Transverse colon (tissue), 4 donors: ENCODE data around the gene ABCB4. TPM values are rescaled to one million over a fixed set of nuclear protein-coding genes. Genes with fewer than 3 reads are reported as not detected.

Experiments
- DNase-seq: peaks from one replicate; pipeline ENCODE4 v3.0.0-alpha.2; 2019
- H3K27ac ChIP-seq, 4 donors: fragments of 200-600 bp; sonication (generic); 2 replicates each; pipeline ENCODE4 v1.5.1; 2016 to 2018; ENCODE audit warnings: inconsistent platforms in 4 of 4
- H3K27me3 ChIP-seq: fragments of 200-600 bp; sonication (generic); 2 replicates; pipeline ENCODE4 v1.5.1; 2017; ENCODE audit warnings: inconsistent platforms
- H3K36me3 ChIP-seq, 4 donors: fragments of 200-600 bp; sonication (generic); 2 replicates each; pipeline ENCODE4 v1.5.1; 2017 to 2019; ENCODE audit warnings: inconsistent platforms in 4 of 4
- H3K4me1 ChIP-seq, 4 donors: fragments of 200-600 bp; sonication (generic); 2 replicates each; pipeline ENCODE4 v1.5.1; 2017 to 2020; ENCODE audit warnings: inconsistent platforms in 4 of 4
- H3K4me3 ChIP-seq, 4 donors: fragments of 200-600 bp; sonication (generic); 1 replicate in 1 of 4; 2 replicates in 3 of 4; pipeline versions ENCODE4 v1.5.1 to v1.6.1; 2017 to 2019; ENCODE audit warnings: inconsistent platforms in 4 of 4
- H3K9me3 ChIP-seq, 2 donors: fragments of 200-600 bp; sonication (generic); 2 replicates each; pipeline ENCODE4 v1.5.1; 2017 to 2019; ENCODE audit warnings: inconsistent platforms in 2 of 2
- CTCF ChIP-seq, 5 experiments: fragments of 200-600 bp in 3 of 5; fragments of 450-650 bp in 2 of 5; sonication (generic) in 3 of 5; IDR thresholded peaks; 1 replicate in 2 of 5; 2 replicates in 3 of 5; pipeline ENCODE4 v1.5.1; 2016 to 2017; ENCODE audit warnings: antibody characterized with exemption in 5 of 5, inconsistent platforms in 3 of 5, mild to moderate bottlenecking in 2 of 5, moderate library complexity in 1 of 5
- EP300 ChIP-seq: sonication (generic); formaldehyde crosslinking; IDR thresholded peaks from one replicate; pipeline ENCODE4 v1.6.1; 2017; ENCODE audit warnings: antibody characterized with exemption, low read depth
- POLR2A ChIP-seq: fragments of 450-650 bp; IDR thresholded peaks from one replicate; pipeline ENCODE4 v1.6.1; 2016; ENCODE audit warnings: antibody characterized with exemption, mild to moderate bottlenecking, moderate library complexity
- POLR2AphosphoS5 ChIP-seq, 3 donors: sonication (generic); formaldehyde crosslinking; IDR thresholded peaks; one replicate each; pipeline ENCODE4 v1.6.1; 2016; ENCODE audit warnings: antibody characterized with exemption in 3 of 3
- WGBS, 2 donors: methylation state at CpG; one replicate each; pipeline ENCODE4 v1.1.5; 2018; ENCODE audit warnings: low coverage in 1 of 2; 5-methylcytosine and 5-hydroxymethylcytosine counted together
- in situ Hi-C, 4 donors: fragments of 200-750 bp; cut with MboI; loops; one replicate each; pipeline versions ENCODE4 v1.15.0 to v1.15.1; 2017; ENCODE audit warnings: low sequenced_read_pairs in 3 of 4, low pct_ligation_motif_present in 1 of 4, low pct_unique_long_range_greater_than_20kb in 1 of 4
- intact Hi-C: fragments of 100-400 bp; cut with DNase I; formaldehyde crosslinking; loops from one replicate; pipeline ENCODE4 v1.15.1; 2023; ENCODE audit warnings: low total_unique reads
- total RNA-seq, 4 donors: library from RNA; depleted of rRNA; stranded (reverse); fragments of >200 nt; gene quantifications; one replicate each; pipeline ENCODE4 v1.1.0, GENCODE V29; 2016

Gene ABCB4
- total RNA-seq, 4 donors from 2014 or later = 1.1 to 16.1 (median 2.5) TPM; not detected in 1

GRCh38 chr7:87413951-87414793 lies 61.3 kb downstream of the ABCB4 start:
- intact Hi-C loops (no loop called here), in situ Hi-C loops (loop anchor here in 2 of 4 donors (5.0 kb wide), 1 partner anchor 102 kb away; no protein-coding TSS in a partner anchor)
- TF ChIP-seq POLR2A (no peak), EP300 (no peak), POLR2AphosphoS5 (IDR thresholded peaks at IDR 0.05) (no peak), CTCF (IDR thresholded peaks at IDR 0.05) (no peak)
- Histone ChIP-seq H3K27ac (no peak overlapping the region), H3K4me1 (no peaks in the 10 kb centered on the region), H3K27me3 (no peaks in the 10 kb centered on the region), H3K4me3 (no peak overlapping the region), H3K9me3 (no peaks in the 10 kb centered on the region), H3K36me3 (no peaks in the 10 kb centered on the region)
- DNase-seq = no peak
- 62 to 73% methylated on average over 1 to 4 of the region's 4 CpGs for WGBS, 2 donors

DNA sequence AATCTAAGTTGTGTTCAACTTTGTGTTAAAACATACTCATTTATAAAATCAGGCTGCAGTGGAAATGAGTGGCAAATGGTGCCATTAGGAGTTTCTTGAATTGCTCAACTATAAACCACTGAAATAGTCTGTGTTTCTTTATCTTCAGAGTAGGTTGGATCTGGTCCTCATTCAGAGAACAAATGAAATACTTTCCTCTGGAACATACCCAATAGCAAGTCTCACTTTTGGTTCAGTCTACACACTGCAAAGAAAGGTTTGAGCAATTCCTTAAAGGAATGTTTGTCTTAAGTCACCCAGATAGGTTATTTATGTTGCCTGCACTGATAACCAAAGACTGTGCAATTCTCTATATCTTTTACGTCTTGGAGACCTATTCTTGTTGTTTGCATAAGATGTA lies 62.5 kb downstream of the ABCB4 start:
- in situ Hi-C loops = loop anchor here in 2 of 4 donors (5.0 kb wide), 1 partner anchor 101 kb away; no protein-coding TSS in a partner anchor
- 86 to 92% methylated on average over 1 of the region's 1 CpG for WGBS, 2 donors
- TF ChIP-seq EP300 = no peak
- TF ChIP-seq POLR2AphosphoS5 (IDR thresholded peaks at IDR 0.05) = no peak
- no peak for TF ChIP-seq POLR2A

GRCh38 chr7:87411186-87411585 lies 64.3 kb downstream of the ABCB4 start:
- Histone ChIP-seq H3K27me3 (no peaks in the 10 kb centered on the region), H3K9me3 (no peaks in the 10 kb centered on the region), H3K4me1 (no peaks in the 10 kb centered on the region), H3K4me3 (no peak overlapping the region), H3K36me3 (no peaks in the 10 kb centered on the region), H3K27ac (no peak overlapping the region)
- in situ Hi-C loops = loop anchor here in 2 of 4 donors (5.0 kb wide), 1 partner anchor 99 kb away; no protein-coding TSS in a partner anchor
- TF ChIP-seq POLR2A (no peak), EP300 (no peak), POLR2AphosphoS5 (IDR thresholded peaks at IDR 0.05) (no peak), CTCF (IDR thresholded peaks at IDR 0.05) (no peak)
- intact Hi-C loops = no loop called here
- 100% methylated on average over 1 of the region's 1 CpG for WGBS, 2 donors
- no peak for DNase-seq

More for the DNA sequence above, 62.5 kb downstream of the ABCB4 start:
- Histone ChIP-seq H3K9me3 (no peaks in the 10 kb centered on the region), H3K4me3 (no peak overlapping the region), H3K4me1 (no peaks in the 10 kb centered on the region), H3K27ac (no peak overlapping the region), H3K36me3 (no peaks in the 10 kb centered on the region), H3K27me3 (no peaks in the 10 kb centered on the region)
- intact Hi-C loops = no loop called here
- no peak for DNase-seq

GRCh38 chr7:87404674-87405073 lies 70.8 kb downstream of the ABCB4 start:
- in situ Hi-C loops = no loop called here
- Histone ChIP-seq H3K4me1 (no peaks in the 10 kb centered on the region), H3K4me3 (no peak overlapping the region), H3K36me3 (no peaks in the 10 kb centered on the region), H3K27me3 (no peaks in the 10 kb centered on the region), H3K9me3 (no peaks in the 10 kb centered on the region), H3K27ac (no peak overlapping the region)
- TF ChIP-seq POLR2AphosphoS5 (IDR thresholded peaks at IDR 0.05) (no peak), EP300 (no peak), POLR2A (no peak), CTCF (IDR thresholded peaks at IDR 0.05) (no peak)
- DNase-seq = no peak
- intact Hi-C loops = no loop called here
